Limb (tissue), 2 donors: Measurements from ENCODE around the gene SNX21.
A peak's percentile ranks its signal among the peaks of the same experiment; 100 is the strongest.
"Not testable (repeated sequence)": the region's sequence is repeated elsewhere in the genome, so short reads cannot be mapped to it uniquely, and the experiment has no call there.

Source experiments
- DNase-seq, 2 donors: peaks; one replicate each; pipeline ENCODE4 v3.0.0-alpha.2; 2016; ENCODE audit errors: extremely low spot score in 2 of 2

Gene SNX21

GRCh38 chr20:45833030-45833882, at the start of gene SNX21:
SNX21 (plus strand) TSS chr20:45833799; CDS start chr20:45833920, 121 bp downstream.
- peak; percentile 54 to 84 for DNase-seq

GRCh38 chr20:45788351-45788750, 45.2 kb upstream of the SNX21 start:
- DNase-seq: no peak

DNA sequence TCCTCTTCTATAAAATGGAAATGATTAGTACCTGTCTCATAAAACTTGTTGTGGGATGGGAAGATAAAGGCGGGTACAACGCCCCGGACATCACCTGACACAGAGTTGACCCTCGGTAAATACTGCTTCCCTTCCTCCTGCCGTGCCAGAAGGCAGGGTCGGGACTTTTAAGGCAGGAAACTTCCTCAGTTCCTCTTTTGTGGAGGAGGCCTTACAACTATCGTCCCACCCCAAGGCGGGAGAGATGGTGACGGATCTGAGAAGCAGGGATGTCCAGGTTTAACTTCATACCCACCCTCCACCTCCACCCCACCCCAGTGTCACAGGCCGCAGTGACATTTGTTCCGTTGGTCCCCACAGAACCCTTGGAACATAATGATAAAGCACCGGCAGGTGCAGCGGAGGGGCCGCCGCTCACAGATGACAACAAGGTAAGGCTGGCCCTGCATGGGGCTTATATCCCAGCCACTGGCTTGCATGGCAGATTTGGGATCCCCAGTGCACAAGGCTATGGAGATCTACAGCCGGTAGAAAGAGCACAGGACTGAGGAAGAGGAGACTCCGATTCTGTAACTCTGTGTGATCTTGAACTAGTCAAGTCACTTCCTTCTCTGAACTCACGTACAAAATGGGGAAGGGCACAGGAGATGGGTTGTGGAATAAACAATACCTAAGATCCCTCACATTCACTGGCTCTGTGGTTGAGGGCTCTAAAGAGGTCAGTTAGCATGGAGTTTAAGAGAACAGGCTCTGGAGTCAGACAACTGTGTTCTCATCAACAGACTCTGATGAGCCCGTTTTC, 41.1 kb upstream of the SNX21 start:
- DNase-seq: no peak

DNA sequence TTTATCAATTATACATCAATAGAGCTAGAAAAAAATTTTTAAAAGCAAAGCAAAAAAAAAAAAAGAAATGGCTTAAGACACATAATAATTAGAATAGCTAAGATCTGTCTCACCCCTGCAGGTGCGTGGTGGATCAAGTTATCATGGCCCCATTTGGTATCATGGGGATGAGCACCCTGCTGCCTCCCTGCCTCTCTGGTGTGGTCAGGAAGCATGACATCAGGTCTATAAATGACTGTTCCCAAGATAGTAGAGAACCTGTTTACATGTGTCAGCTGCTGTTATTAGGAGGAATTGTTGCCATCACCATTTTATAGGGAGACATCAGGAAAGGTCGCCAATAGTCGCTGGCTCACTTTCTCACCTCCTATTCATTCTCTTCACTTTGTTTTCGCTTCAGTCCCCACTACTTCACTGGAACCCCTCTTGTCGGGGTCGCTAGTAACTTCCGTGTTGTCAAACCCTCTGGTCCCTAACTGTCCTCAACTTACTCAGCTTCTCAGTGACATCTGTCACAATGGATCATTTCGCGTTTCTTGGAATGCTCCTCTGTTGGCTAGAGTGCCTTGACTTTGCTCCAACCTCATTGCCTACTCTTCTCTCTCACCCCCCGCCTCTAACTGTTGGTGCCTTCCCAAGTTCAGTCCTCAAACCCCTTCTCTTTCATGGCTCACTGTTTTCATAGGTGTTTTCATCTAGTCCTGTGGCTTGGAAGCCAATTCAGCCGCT, 37.1 kb upstream of the SNX21 start:
- no peak for DNase-seq

DNA sequence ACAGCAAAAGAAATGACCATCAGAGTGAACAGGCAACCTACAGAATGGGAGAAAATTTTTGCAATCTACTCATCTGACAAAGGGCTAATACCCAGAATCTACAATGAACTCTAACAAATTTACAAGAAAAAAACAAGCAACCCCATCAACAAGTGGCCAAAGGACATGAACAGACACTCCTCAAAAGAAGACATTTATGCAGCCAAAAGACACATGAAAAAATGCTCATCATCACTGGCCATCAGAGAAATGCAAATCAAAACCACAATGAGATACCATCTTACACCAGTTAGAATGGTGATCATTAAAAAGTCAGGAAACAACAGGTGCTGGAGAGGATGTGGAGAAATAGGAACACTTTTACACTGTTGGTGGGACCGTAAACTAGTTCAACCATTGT, 36.1 kb upstream of the SNX21 start:
- not testable (repeated sequence) for DNase-seq

DNA sequence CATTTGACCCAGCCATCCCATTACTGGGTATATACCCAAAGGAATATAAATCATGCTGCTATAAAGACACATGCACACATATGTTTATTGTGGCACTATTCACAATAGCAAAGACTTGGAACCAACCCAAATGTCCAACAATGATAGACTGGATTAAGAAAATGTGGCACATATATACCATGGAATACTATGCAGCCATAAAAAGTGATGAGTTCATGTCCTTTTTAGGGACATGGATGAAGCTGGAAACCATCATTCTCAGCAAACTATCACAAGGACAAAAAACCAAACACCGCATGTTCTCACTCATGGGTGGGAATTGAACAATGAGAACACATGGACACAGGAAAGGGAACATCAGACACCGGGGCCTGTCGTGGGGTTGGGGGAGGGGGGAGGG, 35.6 kb upstream of the SNX21 start:
- DNase-seq: not testable (repeated sequence)

GRCh38 chr20:45798935-45799642, 34.5 kb upstream of the SNX21 start:
- DNase-seq: peak; percentile 29 to 55

DNA sequence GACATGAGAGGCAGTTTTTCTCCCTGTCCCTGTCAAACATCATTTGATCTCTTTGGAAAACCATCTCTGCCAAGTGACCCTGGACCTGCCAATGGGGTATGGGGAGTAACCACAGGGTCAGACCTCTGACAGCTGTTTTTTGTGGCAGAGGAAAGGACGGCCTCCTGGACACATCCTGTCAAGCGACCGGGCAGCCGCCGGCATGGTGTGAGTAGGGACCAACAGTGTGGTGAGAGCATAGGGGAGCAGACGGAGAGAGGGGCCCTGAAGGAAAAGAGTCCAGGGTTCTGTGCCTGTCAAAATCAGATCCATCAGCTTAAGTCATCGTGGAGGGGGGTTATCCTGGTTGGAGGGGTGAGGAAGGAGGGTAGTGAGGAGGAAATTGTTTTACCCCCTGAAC, 31.7 kb upstream of the SNX21 start:
- DNase-seq: no peak

- no peak for DNase-seq
Observed at GRCh38 chr20:45810191-45810970, 23.2 kb upstream of the SNX21 start.

GRCh38 chr20:45812157-45813005, 21.2 kb upstream of the SNX21 start, which contains the start of gene UBE2C:
UBE2C (plus strand) TSS chr20:45812644; CDS start chr20:45812696, 52 bp downstream.
- DNase-seq: peak; percentile 96 to 99

DNA sequence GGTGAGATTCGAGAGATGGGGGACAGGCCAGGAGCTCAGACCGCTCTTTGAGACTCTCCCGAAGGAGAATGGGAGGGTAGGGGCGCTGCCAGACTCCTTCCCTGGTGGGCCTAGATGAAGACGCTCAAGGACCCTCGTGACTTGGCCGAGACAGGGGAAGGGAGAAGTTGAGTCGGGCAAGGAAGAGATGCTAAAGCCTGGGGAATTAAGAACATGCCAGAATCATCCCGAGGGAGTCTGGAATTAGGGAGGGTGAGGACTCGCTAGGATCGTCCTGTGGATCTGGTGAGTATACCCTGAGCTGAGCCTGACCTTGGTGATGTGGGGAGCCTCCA, 20.6 kb upstream of the SNX21 start:
- DNase-seq: no peak

- no peak for DNase-seq
Observed at GRCh38 chr20:45813489-45813888, 20.1 kb upstream of the SNX21 start.

DNA sequence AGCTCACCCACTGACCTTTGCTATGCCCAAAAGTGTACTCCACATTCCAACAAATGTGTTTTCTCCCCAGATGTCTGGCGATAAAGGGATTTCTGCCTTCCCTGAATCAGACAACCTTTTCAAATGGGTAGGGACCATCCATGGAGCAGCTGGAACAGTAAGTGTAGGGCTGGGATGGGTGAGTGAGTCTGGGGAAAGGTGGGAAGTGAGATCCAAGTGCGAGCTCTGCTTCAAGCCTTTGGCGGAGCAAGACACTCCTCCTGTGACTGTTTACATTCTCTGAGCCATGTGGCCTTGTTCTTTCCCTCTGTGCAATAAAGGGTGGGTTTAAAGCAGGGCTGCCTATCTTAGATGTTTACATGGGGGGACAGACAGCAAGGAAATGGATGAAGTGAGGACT, 19.3 kb upstream of the SNX21 start:
- no peak for DNase-seq

GRCh38 chr20:45816951-45817350, 16.6 kb upstream of the SNX21 start:
- no peak for DNase-seq

GRCh38 chr20:45817376-45818194, 16.0 kb upstream of the SNX21 start:
- no peak for DNase-seq

GRCh38 chr20:45818239-45818638, 15.4 kb upstream of the SNX21 start:
- no peak for DNase-seq

- no peak for DNase-seq
Observed at GRCh38 chr20:45819466-45819865, 14.1 kb upstream of the SNX21 start.

- DNase-seq: no peak
Observed at GRCh38 chr20:45821947-45822346, 11.7 kb upstream of the SNX21 start.

DNA sequence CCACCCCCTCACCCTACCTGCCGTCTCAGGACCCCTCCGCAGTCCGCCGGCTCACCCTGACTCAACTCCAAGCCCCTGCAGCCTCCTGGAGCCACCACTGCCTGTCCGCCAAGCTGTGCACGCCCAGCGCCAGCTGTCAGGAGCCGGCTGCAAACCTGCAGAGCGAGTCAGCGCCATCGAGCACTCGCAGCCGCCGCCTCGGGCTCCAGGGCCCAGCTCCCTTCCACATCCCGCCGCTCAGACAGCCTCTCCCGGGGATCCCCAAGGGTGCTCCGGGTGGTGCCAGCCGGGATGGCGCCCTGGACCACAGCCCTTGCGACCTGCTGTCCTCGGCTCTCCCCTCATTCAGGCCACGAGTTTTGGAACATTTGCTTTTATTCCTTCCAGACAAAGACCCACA, 10.7 kb upstream of the SNX21 start:
- peak in 1 of 2 donors; percentile 63 for DNase-seq
